IMR-90 (cell line): Measurements from ENCODE around the gene MARVELD3. TPM values are rescaled to one million over a fixed set of nuclear protein-coding genes. Genes with fewer than 3 reads are reported as not detected.

Experiments used
- ATAC-seq: fragments of 200-7000 bp; cut with Tn5 transposase; 2 replicates; pipeline ENCODE4 v1.9.1; 2020; ENCODE audit warnings: low read depth, mild to moderate bottlenecking, moderate library complexity
- BruUV-seq: library from RNA; stranded (reverse); fragments of 400-500 nt; replicated peaks from 2 replicates; lab custom pipeline; 2021; lab: Mats Ljungman, UMichigan
- CTCF ChIA-PET: fragments of 300-600 bp; formaldehyde crosslinking; extraction: SDS; loops from one replicate; lab custom pipeline; 2021; ENCODE audit warnings: antibody characterized with exemption; lab: Yijun Ruan, JAX
- POLR2A ChIA-PET: fragments of 300-600 bp; sonication (Branson Sonifier 250); formaldehyde crosslinking; loops from one replicate; lab custom pipeline; 2022; ENCODE audit warnings: antibody characterized with exemption; ENCODE audit not compliant: unreplicated experiment; lab: Charles Lee
- DNase-seq: peaks from one replicate; pipeline ENCODE4 v3.0.0; 2013
- H2AFZ ChIP-seq: replicated peaks from 2 replicates; pipeline ENCODE3; 2013; ENCODE audit warnings: low read length, mild to moderate bottlenecking; ENCODE audit not compliant: poor library complexity
- H2AK5ac ChIP-seq: 2 replicates; pipeline ENCODE4 v1.6.1; 2013; ENCODE audit warnings: low read depth, low read length, inconsistent platforms
- H2AK9ac ChIP-seq: replicated peaks from 2 replicates; pipeline ENCODE3; 2013; ENCODE audit warnings: mild to moderate bottlenecking, low read depth, low read length, moderate library complexity; ENCODE audit not compliant: poor library complexity
- H2BK120ac ChIP-seq: 2 replicates; pipeline ENCODE4 v1.6.1; 2013; ENCODE audit warnings: low read depth, low read length, inconsistent platforms
- H2BK15ac ChIP-seq: 3 replicates; pipeline ENCODE4 v1.6.1; 2013; ENCODE audit warnings: low read depth, low read length, inconsistent platforms
- H2BK20ac ChIP-seq: 2 replicates; pipeline ENCODE4 v1.6.1; 2013; ENCODE audit warnings: low read depth, mild to moderate bottlenecking, inconsistent platforms, low read length, moderate library complexity
- H2BK5ac ChIP-seq: 2 replicates; pipeline ENCODE4 v1.6.1; 2013; ENCODE audit warnings: mild to moderate bottlenecking, low read depth, low read length, inconsistent platforms; ENCODE audit not compliant: poor library complexity, severe bottlenecking
- H3K14ac ChIP-seq: replicated peaks from 2 replicates; pipeline ENCODE4 v1.6.1; 2013; ENCODE audit warnings: low read depth, low read length, inconsistent platforms
- H3K18ac ChIP-seq: 2 replicates; pipeline ENCODE4 v1.6.1; 2013; ENCODE audit warnings: low read depth, low read length, control low read depth
- H3K23ac ChIP-seq: 2 replicates; pipeline ENCODE4 v1.6.1; 2013; ENCODE audit warnings: low read depth, low read length, inconsistent platforms
- H3K27ac ChIP-seq: 2 replicates; pipeline ENCODE4 v1.5.1; 2013; ENCODE audit warnings: mild to moderate bottlenecking, control low read depth, low read length; ENCODE audit not compliant: insufficient read depth
- H3K27me3 ChIP-seq: 2 replicates; pipeline ENCODE4 v1.6.1; 2013; ENCODE audit warnings: low read length; ENCODE audit not compliant: control insufficient read depth, insufficient read depth
- H3K36me3 ChIP-seq: 2 replicates; pipeline ENCODE4 v1.6.1; 2013; ENCODE audit warnings: low read length, mixed read lengths; ENCODE audit not compliant: control insufficient read depth, insufficient read depth
- H3K4ac ChIP-seq: 2 replicates; pipeline ENCODE4 v1.6.1; 2013; ENCODE audit warnings: low read depth, low read length, inconsistent platforms
- H3K4me1 ChIP-seq: 2 replicates; pipeline ENCODE4 v1.6.1; 2013; ENCODE audit warnings: low read length, mixed read lengths; ENCODE audit not compliant: control insufficient read depth, insufficient read depth
- H3K4me2 ChIP-seq: 2 replicates; pipeline ENCODE4 v1.6.1; 2013; ENCODE audit warnings: low read depth, mild to moderate bottlenecking, control low read depth, low read length, moderate library complexity
- H3K4me3 ChIP-seq: 2 replicates; pipeline ENCODE4 v1.5.1; 2013; ENCODE audit warnings: low read depth, mild to moderate bottlenecking, control low read depth, low read length, moderate library complexity; ENCODE audit not compliant: insufficient read depth
- H3K56ac ChIP-seq: 2 replicates; pipeline ENCODE4 v1.6.1; 2013; ENCODE audit warnings: low read length, inconsistent platforms; ENCODE audit not compliant: insufficient read depth; ENCODE audit errors: extremely low read depth
- H3K79me1 ChIP-seq, 2 experiments: 2 replicates each; pipeline ENCODE4 v1.6.1; 2013; ENCODE audit warnings: low read length in 2 of 2, inconsistent platforms in 1 of 2, low read depth in 1 of 2
- H3K9ac ChIP-seq: 2 replicates; pipeline ENCODE4 v1.6.1; 2013; ENCODE audit warnings: low read depth, low read length, control low read depth
- H3K9me1 ChIP-seq: 2 replicates; pipeline ENCODE4 v1.6.1; 2013; ENCODE audit warnings: low read length, inconsistent platforms; ENCODE audit not compliant: insufficient read depth
- H3K9me3 ChIP-seq: 2 replicates; pipeline ENCODE4 v1.6.1; 2013; ENCODE audit warnings: low read length; ENCODE audit not compliant: control insufficient read depth, insufficient read depth
- H4K20me1 ChIP-seq: 2 replicates; pipeline ENCODE4 v1.6.1; 2013; ENCODE audit warnings: low read length, inconsistent platforms; ENCODE audit not compliant: insufficient read depth
- H4K5ac ChIP-seq: 2 replicates; pipeline ENCODE4 v1.6.1; 2013; ENCODE audit warnings: mild to moderate bottlenecking, low read depth, low read length, control low read depth
- H4K8ac ChIP-seq, 2 experiments: 2 replicates each; pipeline ENCODE4 v1.6.1; 2013; ENCODE audit warnings: low read depth in 2 of 2, low read length in 2 of 2, control low read depth in 1 of 2, inconsistent platforms in 1 of 2
- H4K91ac ChIP-seq: 2 replicates; pipeline ENCODE4 v1.6.1; 2013; ENCODE audit warnings: low read depth, low read length, inconsistent platforms; ENCODE audit not compliant: insufficient read depth
- CTCF ChIP-seq: conservative IDR thresholded peaks from 2 replicates; pipeline ENCODE4 v1.5.1; 2012; ENCODE audit warnings: mild to moderate bottlenecking, low read depth, low read length, improper control_type of control experiment
- FOS ChIP-seq: fragments of 150-350 bp; IDR thresholded peaks from 2 replicates; pipeline ENCODE4 v1.6.1; 2016; ENCODE audit warnings: low read depth, low read length
- MAFK ChIP-seq: IDR thresholded peaks from 2 replicates; pipeline ENCODE4 v1.6.1; 2012; ENCODE audit warnings: low read depth, low read length, improper control_type of control experiment
- MXI1 ChIP-seq: IDR thresholded peaks from 2 replicates; pipeline ENCODE4 v1.6.1; 2012; ENCODE audit warnings: low read depth, mild to moderate bottlenecking, low read length, moderate library complexity, borderline replicate concordance
- POLR2A ChIP-seq: IDR thresholded peaks from 2 replicates; pipeline ENCODE4 v1.6.1; 2012; ENCODE audit warnings: mild to moderate bottlenecking, low read depth, low read length
- RAD21 ChIP-seq: IDR thresholded peaks from 2 replicates; pipeline ENCODE4 v1.6.1; 2012; ENCODE audit warnings: low read length, improper control_type of control experiment
- RCOR1 ChIP-seq: IDR thresholded peaks from 2 replicates; pipeline ENCODE4 v1.6.1; 2012; ENCODE audit warnings: mild to moderate bottlenecking, low read length, improper control_type of control experiment; ENCODE audit not compliant: insufficient replicate concordance
- SMC3 ChIP-seq: fragments of 150-350 bp; IDR thresholded peaks from 2 replicates; pipeline ENCODE4 v1.6.1; 2016; ENCODE audit warnings: low read depth, mild to moderate bottlenecking, antibody characterized with exemption, low read length, moderate library complexity
- WGBS, 2 experiments: methylation state at CpG; one replicate each; pipeline versions ENCODE4 v1.1.5 to v1.1.7; 2013; ENCODE audit warnings: missing lambda C conversion rate in 2 of 2; ENCODE audit not compliant: insufficient read length in 1 of 2; ENCODE audit errors: extremely low coverage in 2 of 2; 5-methylcytosine and 5-hydroxymethylcytosine counted together
- dilution Hi-C: fragments of 300-500 bp; cut with HindIII; formaldehyde crosslinking; loops from one replicate; pipeline ENCODE4 v1.14.3; 2018; ENCODE audit warnings: low sequenced_read_pairs; ENCODE audit not compliant: unreplicated experiment
- in situ Hi-C: fragments of 300-500 bp; cut with MboI; formaldehyde crosslinking; loops from 3 replicates; pipeline ENCODE4 v1.14.3; 2019; ENCODE audit warnings: low sequenced_read_pairs, inconsistent platforms, mixed read lengths
- intact Hi-C: fragments of 100-400 bp; cut with micrococcal nuclease; formaldehyde crosslinking; loops from 2 replicates; pipeline ENCODE4 v1.10.0; 2022
- polyA plus RNA-seq, 3 experiments: library from polyadenylated mRNA; depleted of rRNA; stranded (reverse); fragments of >200 nt; gene quantifications; 2 replicates each; pipeline ENCODE4 v1.2.3, GENCODE V29; 2012; ENCODE audit warnings: low replicate concordance in 1 of 3
- total RNA-seq: library from RNA; depleted of rRNA; stranded (reverse); fragments of >200 nt; gene quantifications from 2 replicates; pipeline ENCODE4 v1.2.3, GENCODE V29; 2012
- TF ChIP-seq, protein P1 (sequence below): fragments of 150-350 bp; IDR thresholded peaks from 2 replicates; pipeline ENCODE4 v1.6.1; 2016; ENCODE audit warnings: low read depth, mild to moderate bottlenecking, low read length, moderate library complexity, borderline replicate concordance

MARVELD3 gene
- total and polyA plus RNA-seq, 2 of the 4 experiments (the other 2 are of a cell fraction) = not detected

- Histone ChIP-seq H2BK5ac (no peak overlapping the region), H2AK9ac (no peak overlapping the region), H2AK5ac (no peak overlapping the region), H3K4ac (no peak overlapping the region), H3K4me1 (no peaks in the 10 kb centered on the region), H2BK15ac (no peak overlapping the region), H3K4me3 (no peak overlapping the region), H3K27ac (no peak overlapping the region), H4K8ac (no peak overlapping the region), H4K20me1 (no peaks in the 10 kb centered on the region), H3K9me1 (no peaks in the 10 kb centered on the region), H3K9ac (no peak overlapping the region), H3K27me3 (no peaks in the 10 kb centered on the region), H2BK120ac (no peak overlapping the region), H3K36me3 (peaks cover 25% of the 10 kb centered on the region), H3K23ac (no peak overlapping the region), H2AFZ (no peak overlapping the region), H2BK20ac (no peak overlapping the region), H3K79me1 (no peaks in the 10 kb centered on the region), H4K5ac (no peak overlapping the region), H3K56ac (no peak overlapping the region), H3K9me3 (no peaks in the 10 kb centered on the region), H3K18ac (no peak overlapping the region), H3K4me2 (no peak overlapping the region), H4K91ac (no peak overlapping the region), H3K14ac (no peak overlapping the region)
- ATAC-seq (no peak), DNase-seq (no peak)
- ChIA-PET CTCF (no interaction called here), POLR2A (no interaction called here)
- intact Hi-C loops = no loop called here
- dilution Hi-C loops = no loop called here
- in situ Hi-C loops = no loop called here
- TF ChIP-seq MAFK (no peak), RAD21 (no peak), RCOR1 (no peak), MXI1 (no peak), FOS (no peak), POLR2A (no peak), SMC3 (no peak), CTCF (no peak)
- TF ChIP-seq, protein P1, sequence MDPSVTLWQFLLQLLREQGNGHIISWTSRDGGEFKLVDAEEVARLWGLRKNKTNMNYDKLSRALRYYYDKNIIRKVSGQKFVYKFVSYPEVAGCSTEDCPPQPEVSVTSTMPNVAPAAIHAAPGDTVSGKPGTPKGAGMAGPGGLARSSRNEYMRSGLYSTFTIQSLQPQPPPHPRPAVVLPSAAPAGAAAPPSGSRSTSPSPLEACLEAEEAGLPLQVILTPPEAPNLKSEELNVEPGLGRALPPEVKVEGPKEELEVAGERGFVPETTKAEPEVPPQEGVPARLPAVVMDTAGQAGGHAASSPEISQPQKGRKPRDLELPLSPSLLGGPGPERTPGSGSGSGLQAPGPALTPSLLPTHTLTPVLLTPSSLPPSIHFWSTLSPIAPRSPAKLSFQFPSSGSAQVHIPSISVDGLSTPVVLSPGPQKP = no peak
- BruUV-seq = no TSS peak
- WGBS, 2 experiments = 82% methylated on average over 2 of the region's 2 CpGs; no CpG with 5 or more reads in 1 of the 2 experiments
Observed at GRCh38 chr16:71659471-71659870, 33.5 kb downstream of the MARVELD3 start.
